Esophagus muscularis mucosa (tissue), 4 donors: ENCODE results near the gene AREG. TPM values are rescaled to one million over a fixed set of nuclear protein-coding genes. Genes with fewer than 3 reads are reported as not detected.

Experiments used
- DNase-seq: peaks from one replicate; pipeline ENCODE4 v3.0.0-alpha.2; 2017; ENCODE audit errors: extremely low spot score
- H3K27ac ChIP-seq, 4 donors: fragments of 200-600 bp; sonication (generic); replicated peaks in 1 of 4; 1 replicate in 3 of 4; 2 replicates in 1 of 4; pipeline ENCODE4 v1.5.1; 2016 to 2019; ENCODE audit warnings: mild to moderate bottlenecking in 1 of 4
- H3K27me3 ChIP-seq, 4 donors: fragments of 200-600 bp; sonication (generic); one replicate each; pipeline versions ENCODE4 v1.5.1 to v1.6.0; 2016 to 2019
- H3K36me3 ChIP-seq, 4 donors: fragments of 200-600 bp; sonication (generic); one replicate each; pipeline ENCODE4 v1.5.1; 2016 to 2019
- H3K4me1 ChIP-seq, 4 donors: fragments of 200-600 bp; sonication (generic); one replicate each; pipeline ENCODE4 v1.5.1; 2016 to 2019
- H3K4me3 ChIP-seq, 4 donors: fragments of 200-600 bp; sonication (generic); 1 replicate in 2 of 4; 2 replicates in 2 of 4; pipeline ENCODE4 v1.5.1; 2016 to 2019; ENCODE audit warnings: mild to moderate bottlenecking in 4 of 4, moderate library complexity in 1 of 4
- H3K9me3 ChIP-seq, 4 donors: fragments of 200-600 bp; sonication (generic); 1 replicate in 3 of 4; 2 replicates in 1 of 4; pipeline ENCODE4 v1.5.1; 2016 to 2019
- CTCF ChIP-seq, 3 experiments: fragments of 200-600 bp in 2 of 3; fragments of 450-650 bp in 1 of 3; sonication (generic) in 2 of 3; IDR thresholded peaks; one replicate each; pipeline ENCODE4 v1.5.1; 2017 to 2019; ENCODE audit warnings: antibody characterized with exemption in 3 of 3, mild to moderate bottlenecking in 2 of 3, moderate library complexity in 1 of 3
- EP300 ChIP-seq: sonication (generic); formaldehyde crosslinking; IDR thresholded peaks from one replicate; pipeline ENCODE4 v1.6.1; 2017; ENCODE audit warnings: antibody characterized with exemption
- POLR2A ChIP-seq: fragments of 450-650 bp; IDR thresholded peaks from one replicate; pipeline ENCODE4 v1.6.1; 2017; ENCODE audit warnings: antibody characterized with exemption, moderate library complexity, mild to moderate bottlenecking, low read depth
- POLR2AphosphoS5 ChIP-seq, 2 donors: sonication (generic); formaldehyde crosslinking; IDR thresholded peaks; one replicate each; pipeline ENCODE4 v1.6.1; 2017; ENCODE audit warnings: antibody characterized with exemption in 2 of 2
- WGBS: methylation state at CpG from one replicate; pipeline ENCODE4 v1.1.5; 2018; 5-methylcytosine and 5-hydroxymethylcytosine counted together
- intact Hi-C: fragments of 100-400 bp; cut with DNase I; formaldehyde crosslinking; loops from one replicate; pipeline ENCODE4 v1.15.1; 2023
- total RNA-seq, 4 donors: library from RNA; depleted of rRNA; stranded (reverse); fragments of >200 nt; gene quantifications; one replicate each; pipeline versions ENCODE4 v1.1.0 to v1.2.1, GENCODE V29; 2016

AREG gene
- total RNA-seq, 4 donors from 2014 or later, result 1.4 to 18.6 (median 4.4) TPM

DNA sequence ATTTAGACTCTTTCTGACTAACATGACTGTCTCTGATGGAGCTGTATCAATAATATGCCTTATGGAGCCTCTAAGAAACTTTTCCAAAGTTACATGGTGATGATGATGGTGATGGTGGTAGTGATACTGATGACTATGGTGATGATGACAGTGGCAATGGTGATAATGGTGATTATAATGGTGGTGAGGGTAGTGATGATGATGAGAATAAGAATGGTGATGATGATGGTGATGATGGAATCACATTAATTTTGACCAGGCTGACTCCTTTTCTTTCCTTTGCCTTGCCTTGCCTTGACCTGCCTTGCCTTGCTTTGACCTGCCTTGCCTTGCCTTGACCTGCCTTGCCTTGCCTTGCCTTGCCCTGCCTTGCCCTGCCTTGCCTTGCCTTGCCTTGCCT, 31.7 kb upstream of the AREG start:
- H3K4me1 ChIP-seq, result no peaks in the 10 kb centered on the region
- intact Hi-C loops, result no loop called here
- DNase-seq, result no peak
- no peak overlapping the region for H3K4me3 ChIP-seq
- H3K27ac ChIP-seq, result no peak overlapping the region
- H3K9me3 ChIP-seq, result no peaks in the 10 kb centered on the region
- H3K27me3 ChIP-seq, result no peaks in the 10 kb centered on the region
- no peaks in the 10 kb centered on the region for H3K36me3 ChIP-seq
- TF ChIP-seq POLR2AphosphoS5 (IDR thresholded peaks at IDR 0.05) (no peak), CTCF (IDR thresholded peaks at IDR 0.05) (no peak), POLR2A (no peak), EP300 (no peak)

DNA sequence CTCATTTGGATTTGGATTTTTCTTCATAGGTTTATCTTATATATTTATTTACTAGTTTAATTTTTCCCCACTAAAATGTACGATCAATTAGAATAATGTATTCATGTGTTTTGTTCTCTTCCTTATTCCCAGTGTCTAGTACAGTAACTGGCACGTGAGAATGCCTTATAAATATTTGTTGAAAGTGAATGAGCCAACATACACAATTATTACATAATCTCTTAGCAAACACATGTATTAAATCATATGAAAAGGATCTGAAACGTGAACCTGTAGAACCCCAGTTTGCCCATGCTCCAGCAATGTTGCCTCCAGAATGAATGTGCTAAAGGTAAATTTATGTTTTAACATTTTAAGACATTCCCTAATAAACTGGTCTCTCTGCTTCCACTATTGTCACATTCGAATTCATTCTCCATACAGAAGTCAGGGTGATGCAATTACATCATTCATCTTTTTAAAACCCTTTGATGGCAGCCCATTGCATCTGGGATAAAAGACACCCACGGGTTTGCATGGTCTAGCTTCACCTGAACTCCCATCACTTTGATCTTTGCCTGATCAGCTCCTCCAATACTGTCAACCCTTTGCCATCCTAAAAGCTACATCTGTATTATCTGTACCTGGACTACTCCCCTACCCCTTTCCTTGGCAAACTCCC, 30.7 kb upstream of the AREG start:
- intact Hi-C loops, result no loop called here
- no peak for TF ChIP-seq POLR2A
- no peak for TF ChIP-seq EP300
- TF ChIP-seq POLR2AphosphoS5 (IDR thresholded peaks at IDR 0.05), result no peak
- no peak for TF ChIP-seq CTCF (IDR thresholded peaks at IDR 0.05)
- WGBS, result 62% methylated on average over 5 of the region's 5 CpGs
- Histone ChIP-seq H3K4me3 (no peak overlapping the region), H3K4me1 (no peaks in the 10 kb centered on the region), H3K36me3 (no peaks in the 10 kb centered on the region), H3K27ac (no peak overlapping the region), H3K27me3 (no peaks in the 10 kb centered on the region), H3K9me3 (no peaks in the 10 kb centered on the region)
- DNase-seq, result no peak

DNA sequence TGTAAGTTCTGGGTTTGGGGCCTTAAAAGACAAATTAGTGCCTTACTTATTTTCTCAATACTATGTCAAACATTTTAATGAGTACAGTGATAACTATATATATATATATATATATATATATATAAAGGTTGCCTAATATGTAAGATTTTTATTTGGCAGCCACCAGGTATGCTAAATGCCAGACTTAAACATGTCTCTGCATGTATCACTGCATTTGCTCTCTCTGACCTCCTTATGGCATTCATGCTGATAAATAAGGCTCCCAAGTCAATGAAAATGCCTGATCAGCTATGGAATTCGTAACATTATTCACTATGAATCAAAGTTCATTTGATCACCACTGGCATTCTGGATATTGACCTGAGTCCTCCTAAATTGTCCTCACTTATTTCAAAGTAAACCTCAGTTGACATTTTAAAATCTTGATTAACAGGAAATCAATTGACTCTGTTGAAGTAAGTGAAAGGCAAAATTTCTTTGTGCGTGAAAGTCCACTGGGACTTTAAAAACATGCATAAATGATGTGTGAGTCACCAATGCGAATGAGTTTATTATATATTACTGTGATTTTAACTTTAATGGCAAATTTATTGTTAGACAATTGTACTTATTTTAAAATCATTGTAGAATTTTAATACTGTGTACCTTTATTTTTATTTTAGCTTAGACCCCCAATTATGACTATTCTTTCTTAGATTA, 29.2 kb upstream of the AREG start:
- H3K4me3 ChIP-seq, result no peak overlapping the region

GRCh38 chr4:74418063-74418670, 26.8 kb upstream of the AREG start:
- no peaks in the 10 kb centered on the region for H3K9me3 ChIP-seq
- no peak overlapping the region for H3K4me3 ChIP-seq
- H3K4me1 ChIP-seq, result no peaks in the 10 kb centered on the region
- TF ChIP-seq POLR2A, result no peak
- no peak for TF ChIP-seq CTCF (IDR thresholded peaks at IDR 0.05)
- no peak for TF ChIP-seq EP300
- no peak for TF ChIP-seq POLR2AphosphoS5 (IDR thresholded peaks at IDR 0.05)
- WGBS, result 88% methylated on average over 6 of the region's 6 CpGs
- DNase-seq, result no peak
- intact Hi-C loops, result no loop called here
- no peaks in the 10 kb centered on the region for H3K36me3 ChIP-seq
- no peak overlapping the region for H3K27ac ChIP-seq
- H3K27me3 ChIP-seq, result no peaks in the 10 kb centered on the region

More for the DNA sequence above, 29.2 kb upstream of the AREG start:
- no peaks in the 10 kb centered on the region for H3K27me3 ChIP-seq
- H3K36me3 ChIP-seq, result no peaks in the 10 kb centered on the region
- H3K27ac ChIP-seq, result no peak overlapping the region
- no peak for DNase-seq
- intact Hi-C loops, result no loop called here
- H3K4me1 ChIP-seq, result no peaks in the 10 kb centered on the region
- TF ChIP-seq POLR2A, result no peak
- TF ChIP-seq CTCF (IDR thresholded peaks at IDR 0.05), result no peak
- no peak for TF ChIP-seq EP300
- no peak for TF ChIP-seq POLR2AphosphoS5 (IDR thresholded peaks at IDR 0.05)
- H3K9me3 ChIP-seq, result no peaks in the 10 kb centered on the region
- WGBS, result 89% methylated on average over 3 of the region's 3 CpGs
